Measurements from ENCODE around the gene PPP2R5C.
"Not testable (repeated sequence)": the region's sequence is repeated elsewhere in the genome, so short reads cannot be mapped to it uniquely, and the experiment has no call there.

The PPP2R5C gene

DNA sequence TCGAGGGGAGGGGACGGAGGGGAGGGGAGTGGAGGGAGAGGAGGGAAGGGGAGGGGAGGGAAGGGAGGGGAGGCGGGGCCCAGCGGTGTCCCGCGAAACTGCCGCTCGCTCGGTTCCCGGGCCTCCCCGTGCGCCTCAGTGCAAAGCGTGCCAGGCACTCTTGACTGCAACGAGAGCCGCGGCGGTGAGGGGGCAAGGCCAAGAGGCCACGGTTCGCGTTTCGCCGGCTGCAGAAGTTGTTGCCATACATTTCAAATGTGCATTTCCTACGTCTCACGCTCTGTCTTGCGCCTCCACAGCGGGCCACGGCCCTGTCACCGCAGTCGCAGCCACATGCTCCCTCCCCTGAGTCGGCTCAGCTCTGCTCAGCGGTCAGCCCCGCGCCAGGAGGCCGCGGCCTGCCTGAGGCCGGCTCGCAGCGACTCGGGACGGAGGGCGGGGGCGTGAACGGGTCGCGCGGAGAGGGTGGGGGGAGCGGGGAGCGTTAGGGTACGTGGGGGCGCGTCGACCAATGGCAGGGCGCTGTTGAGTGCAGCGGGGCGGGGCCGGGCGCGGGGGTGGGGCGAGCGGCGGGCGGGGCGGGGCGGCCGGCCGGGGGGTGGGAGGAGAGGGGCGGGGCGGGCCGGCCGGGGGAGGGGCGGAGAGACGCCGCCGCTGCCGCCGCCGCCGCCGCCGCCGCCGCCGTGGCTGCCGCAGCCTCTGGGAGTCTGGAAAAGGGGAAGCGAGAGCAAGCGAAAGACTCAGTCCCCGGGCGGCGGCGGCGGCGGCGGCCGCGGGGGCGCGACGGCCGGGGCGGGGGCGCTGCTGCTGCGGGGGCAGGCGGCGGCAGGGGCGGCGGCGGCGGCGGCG, at the start of gene PPP2R5C:
TSS of gene PPP2R5C (plus strand) at position 678 of the 849 bp plus-strand sequence. CDS start 185 bp downstream, outside the sequence.
- peak; percentile 42 for DNase-seq

DNA sequence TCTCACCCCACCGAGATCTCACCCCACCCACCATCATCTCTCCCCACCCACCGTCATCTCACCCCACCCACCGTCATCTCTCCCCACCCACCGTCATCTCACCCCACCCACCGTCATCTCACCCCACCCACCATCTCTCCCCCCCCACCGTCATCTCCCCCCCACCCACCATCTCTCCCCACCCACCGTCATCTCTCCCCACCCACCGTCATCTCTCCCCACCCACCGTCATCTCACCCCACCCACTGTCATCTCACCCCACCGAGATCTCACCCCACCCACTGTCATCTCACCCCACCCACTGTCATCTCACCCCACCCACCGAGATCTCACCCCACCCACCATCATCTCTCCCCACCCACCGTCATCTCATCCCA, 49.7 kb upstream of the PPP2R5C start:
- DNase-seq: not testable (repeated sequence)

DNA sequence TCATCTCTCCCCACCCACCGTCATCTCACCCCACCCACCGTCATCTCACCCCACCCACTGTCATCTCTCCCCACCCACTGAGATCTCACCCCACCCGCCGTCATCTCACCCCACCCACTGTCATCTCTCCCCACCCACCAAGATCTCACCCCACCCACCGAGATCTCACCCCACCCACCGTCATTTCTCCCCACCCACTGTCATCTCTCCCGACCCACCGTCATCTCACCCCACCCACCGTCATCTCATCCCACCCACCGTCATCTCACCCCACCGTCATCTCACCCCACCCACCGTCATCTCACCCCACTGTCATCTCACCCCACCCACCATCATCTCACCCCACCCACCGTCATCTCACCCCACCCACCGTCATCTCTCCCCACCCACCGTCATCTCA, 49.2 kb upstream of the PPP2R5C start:
- DNase-seq: not testable (repeated sequence)

DNA sequence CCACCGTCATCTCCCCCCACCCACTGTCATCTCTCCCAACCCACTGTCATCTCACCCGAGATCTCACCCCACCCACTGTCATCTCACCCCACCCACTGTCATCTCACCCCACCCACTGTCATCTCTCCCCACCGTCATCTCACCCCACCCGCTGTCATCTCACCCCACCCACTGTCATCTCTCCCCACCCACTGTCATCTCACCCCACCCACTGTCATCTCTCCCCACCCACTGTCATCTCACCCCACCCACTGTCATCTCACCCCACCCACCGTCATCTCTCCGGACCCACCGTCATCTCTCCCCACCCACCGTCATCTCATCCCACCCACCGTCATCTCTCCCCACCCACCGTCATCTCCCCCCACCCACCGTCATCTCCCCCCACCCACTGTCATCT, 48.4 kb upstream of the PPP2R5C start:
- DNase-seq: not testable (repeated sequence)

DNA sequence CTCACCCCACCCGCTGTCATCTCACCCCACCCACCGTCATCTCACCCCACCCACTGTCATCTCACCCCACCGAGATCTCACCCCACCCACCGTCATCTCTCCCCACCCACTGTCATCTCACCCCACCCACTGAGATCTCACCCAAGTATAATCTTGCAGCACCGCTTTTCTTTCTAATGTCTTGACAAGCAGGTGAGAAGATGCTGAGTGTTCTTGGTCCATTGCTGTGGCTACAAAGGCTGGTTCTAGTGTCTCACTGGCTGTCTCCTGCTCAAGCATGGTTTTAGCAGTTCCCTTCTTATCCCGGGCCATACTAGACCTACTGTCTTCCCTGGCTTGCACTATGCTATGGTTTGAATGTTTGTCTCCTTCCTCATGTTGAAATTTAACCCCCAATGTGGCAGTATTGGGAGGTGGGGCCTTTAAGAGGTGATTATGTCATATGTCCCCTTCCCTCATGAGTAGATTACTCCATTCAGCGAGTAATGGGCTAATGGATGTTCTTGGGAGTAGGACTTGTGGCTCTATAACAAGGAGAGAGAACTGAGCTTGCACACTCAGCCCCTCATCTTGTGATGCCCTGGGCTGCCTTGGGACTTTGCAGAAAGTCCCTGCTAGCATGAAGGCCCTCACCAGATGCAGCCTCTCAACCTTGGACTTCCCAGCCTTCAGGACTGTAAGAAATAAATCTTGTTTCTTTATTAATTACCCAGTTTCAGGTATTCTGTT, 47.7 kb upstream of the PPP2R5C start:
- no peak for DNase-seq

DNA sequence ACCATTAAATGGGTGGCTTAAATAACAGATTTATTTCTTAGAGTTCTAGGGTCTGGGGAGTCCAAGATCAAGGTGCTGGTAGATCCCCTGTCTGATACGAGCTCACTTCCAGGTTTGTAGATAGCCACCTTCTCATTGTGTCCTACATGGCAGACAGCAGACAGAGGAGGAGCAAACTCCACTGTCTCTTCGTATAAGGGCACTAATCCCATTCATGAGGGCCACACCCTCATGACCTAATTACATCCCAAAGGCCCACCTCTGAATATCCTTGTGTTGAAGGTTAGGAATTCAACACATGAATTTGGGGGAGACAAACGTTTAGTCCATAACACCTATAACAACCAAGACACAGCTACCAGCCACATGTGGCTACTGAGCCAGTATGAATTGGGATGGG, 47.1 kb upstream of the PPP2R5C start:
- DNase-seq: no peak

DNA sequence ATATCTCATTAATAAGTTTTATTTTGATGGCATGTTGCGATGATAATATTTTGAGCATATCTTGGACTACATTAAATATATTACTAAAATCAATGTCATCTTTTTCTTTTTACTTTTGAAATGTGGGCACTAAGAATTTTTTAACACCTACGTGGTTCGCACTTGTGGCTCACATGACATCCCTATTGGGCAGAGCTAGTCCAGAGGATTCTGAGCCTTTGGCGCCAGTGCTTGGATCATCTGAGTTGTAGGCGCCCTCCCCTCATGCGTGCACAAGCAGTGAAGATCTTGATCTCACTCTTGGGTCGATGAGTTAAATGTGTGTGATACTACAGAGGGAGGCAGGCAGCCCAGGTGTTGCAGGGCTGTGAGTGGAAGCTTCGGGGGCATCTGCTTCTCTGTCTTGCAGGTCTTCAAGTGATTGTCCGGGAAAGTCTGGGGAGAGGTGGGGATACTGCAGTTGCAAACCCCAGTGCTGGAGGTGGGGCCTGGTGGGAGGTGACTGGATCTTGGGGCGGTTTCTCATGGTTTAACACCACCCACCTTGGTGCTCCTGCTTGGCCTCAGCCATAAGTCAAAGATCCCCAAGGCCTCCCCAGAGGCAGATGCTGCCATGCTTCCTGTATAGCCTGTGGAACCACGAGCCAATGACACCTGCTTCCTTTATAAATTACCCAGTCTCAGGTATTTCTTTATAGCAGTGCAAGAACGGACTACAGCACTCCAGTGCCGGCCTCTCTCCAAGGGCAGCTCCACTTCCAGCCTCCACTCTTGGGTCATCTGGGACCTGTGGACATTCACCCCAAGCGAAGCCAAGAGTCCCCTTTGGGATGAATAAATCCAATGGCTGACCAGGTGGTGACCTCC, 46.1 kb upstream of the PPP2R5C start:
- no peak for DNase-seq

DNA sequence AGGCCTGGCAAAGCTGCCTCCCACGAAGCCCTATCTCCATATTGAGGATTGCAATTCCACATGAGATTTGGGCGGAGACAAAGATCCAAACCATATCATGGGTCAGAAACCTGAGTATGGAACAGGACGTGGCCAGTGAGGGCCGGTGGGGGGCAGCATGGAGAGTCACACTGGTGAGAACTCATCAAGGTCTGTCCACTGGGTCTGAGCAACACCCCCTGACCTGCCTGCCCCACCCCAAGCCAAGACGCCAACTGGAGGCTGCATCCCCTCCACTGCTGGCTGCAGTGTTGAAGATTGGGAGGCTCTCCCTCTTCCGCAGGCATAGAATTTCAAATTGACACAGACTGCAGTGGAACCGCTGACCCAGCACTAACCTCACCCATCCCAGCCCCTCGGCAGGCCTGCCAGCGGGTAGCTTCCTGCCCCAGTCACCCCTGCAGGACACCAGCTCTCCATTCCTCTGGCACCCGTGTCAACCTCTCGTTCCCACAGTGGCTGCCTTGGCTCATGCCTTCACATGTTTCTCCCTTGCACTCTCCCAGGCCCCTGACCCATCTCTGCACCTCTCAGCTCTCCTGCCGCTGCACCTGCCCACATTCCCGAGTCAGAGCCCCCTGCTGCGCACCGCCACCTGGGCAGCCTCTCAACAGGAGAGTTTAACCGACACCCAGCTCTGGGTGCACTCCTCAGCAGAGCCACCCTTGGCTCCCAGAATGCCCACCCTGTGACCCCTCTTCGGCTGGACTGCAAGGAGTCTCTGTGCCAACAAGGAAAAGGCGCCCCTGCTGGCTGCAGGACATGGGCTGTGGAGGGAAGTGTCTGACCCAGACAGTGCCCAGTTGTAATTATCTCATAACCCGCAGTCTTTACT, 45.2 kb upstream of the PPP2R5C start:
- DNase-seq: no peak

DNA sequence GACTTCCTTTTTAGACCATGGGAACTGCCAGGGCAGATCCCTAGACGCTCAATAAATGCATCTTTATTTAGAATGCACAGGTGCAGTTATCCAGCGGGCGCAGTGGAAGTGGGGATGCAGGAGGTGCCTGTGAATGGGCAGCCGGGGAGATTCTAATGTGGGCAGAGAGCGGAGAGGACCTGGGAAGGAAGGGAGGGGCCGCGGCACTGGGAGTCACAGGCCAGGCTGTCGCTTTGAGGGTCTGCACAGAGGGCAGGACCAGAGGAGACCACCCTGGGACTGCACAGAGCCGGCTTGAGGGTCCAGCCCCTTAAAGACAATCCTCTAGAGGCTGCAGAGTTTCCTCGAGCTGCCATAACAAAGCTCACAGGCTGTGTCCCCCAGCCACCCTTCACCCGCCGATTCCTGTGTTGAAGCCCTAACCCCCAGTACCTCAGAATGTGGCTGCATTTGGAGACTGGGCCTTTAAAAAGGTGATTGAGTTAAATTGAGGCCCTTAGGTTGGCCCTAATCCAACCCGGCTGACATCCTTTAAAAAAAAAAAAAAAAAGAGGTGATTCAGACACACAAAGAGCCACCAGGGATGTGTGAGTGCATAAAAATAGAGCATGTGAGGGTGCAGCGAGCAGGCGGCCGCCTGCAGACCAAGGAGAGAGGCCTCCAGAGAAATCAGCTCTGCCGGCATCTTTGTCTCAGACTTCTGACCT, 44.4 kb upstream of the PPP2R5C start:
- DNase-seq: no peak

DNA sequence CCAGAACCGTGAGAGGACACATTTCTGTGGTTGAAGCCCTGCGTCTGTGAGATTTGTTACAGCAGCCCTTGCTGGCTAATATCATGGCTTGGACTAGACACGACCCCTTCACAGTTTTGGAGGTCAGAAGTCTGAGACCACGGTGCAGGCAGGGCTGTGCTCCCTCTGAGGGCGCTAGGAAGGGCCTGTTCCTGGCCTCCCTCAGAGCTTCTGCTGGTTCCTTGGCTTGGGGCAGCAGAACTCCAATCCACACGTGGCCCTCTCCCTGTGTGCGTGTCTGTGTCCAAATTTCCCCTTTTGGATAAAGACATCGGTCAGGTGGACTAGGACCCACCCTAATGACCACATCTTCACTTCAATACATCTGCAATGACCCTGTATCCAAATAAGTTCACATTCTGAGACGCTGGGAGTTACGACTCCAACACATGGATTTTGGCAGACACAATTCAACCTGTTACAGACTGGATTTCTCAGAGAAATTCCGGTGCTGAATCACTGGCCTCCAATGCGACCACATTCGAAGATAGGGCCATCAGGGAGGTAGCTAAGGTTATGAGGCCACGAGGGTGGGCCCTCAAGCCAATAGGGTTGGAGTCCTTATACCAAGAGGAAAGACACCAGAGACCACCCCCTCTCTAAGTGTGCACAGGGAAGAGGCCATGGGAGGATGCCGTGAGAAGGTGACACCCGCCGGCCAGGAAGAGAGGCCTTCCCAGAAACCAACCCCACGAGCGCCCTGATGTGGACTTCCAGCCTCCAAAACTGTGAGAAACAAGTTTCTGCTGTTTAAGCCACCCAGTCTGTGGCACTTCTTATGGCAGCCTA, 43.6 kb upstream of the PPP2R5C start:
- DNase-seq: no peak

DNA sequence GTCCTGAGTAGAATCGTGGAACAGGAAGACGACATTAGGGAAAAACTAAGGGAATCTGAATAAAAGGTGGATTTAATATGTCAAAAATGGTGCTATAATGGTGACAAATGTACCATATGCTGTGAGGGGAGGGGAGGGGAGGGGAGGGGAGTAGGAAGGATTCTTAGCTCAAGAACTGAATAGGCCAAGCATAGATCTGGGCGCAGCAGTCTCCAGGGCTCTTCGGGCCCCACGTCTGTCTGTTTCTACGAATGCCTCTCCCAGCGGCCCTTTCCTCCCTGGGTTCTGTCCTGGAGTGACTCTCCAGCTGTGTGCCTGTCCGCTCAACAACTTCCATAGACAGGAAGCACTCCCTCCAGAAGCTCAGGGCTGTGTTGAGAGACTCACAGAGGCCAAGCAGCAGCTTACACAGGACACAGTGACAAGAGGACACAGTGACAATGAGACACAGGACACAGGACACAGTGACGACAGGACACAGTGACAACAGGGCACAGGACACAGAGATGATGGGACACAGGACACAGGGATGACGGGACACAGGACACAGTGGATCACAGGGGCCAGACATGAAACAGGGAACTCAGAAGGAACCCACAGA, 42.4 kb upstream of the PPP2R5C start:
- DNase-seq: no peak

DNA sequence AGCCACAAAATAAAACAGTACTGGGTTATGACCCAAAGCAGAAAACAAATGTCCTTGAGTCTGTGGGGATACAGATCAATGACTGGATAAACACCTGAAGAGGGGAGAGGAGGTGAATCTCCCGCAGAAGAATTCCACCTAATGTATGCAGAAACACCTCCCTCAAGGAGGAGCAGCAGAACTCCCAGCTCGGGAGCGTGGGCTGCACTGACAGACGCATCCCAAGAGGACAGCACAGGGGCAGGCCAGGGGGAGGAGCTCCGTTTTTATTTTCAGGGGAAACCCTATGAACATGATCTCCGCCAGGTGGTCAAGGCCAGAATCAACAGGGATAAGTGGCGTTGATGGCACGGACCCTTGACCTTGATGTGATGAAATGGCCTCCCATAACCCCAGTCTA, 41.8 kb upstream of the PPP2R5C start:
- no peak for DNase-seq

DNA sequence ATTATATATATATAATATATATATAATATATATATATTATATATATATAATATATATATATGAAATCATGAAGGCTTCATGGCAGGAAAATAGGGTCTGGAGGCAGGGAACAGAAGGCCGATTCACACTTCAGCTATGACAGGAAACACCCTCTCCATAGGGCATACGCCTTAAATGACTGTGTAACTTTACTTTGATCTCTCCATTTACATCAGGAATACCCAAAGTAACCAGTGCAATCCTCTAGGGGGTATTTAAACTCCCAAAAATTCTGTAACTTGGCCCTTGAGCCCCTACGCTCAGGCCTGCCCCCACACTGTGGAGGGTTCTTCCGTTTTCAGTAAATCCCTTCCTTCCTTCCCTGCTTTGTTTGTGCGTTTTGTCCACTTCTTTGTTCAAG, 40.4 kb upstream of the PPP2R5C start:
- no peak for DNase-seq

DNA sequence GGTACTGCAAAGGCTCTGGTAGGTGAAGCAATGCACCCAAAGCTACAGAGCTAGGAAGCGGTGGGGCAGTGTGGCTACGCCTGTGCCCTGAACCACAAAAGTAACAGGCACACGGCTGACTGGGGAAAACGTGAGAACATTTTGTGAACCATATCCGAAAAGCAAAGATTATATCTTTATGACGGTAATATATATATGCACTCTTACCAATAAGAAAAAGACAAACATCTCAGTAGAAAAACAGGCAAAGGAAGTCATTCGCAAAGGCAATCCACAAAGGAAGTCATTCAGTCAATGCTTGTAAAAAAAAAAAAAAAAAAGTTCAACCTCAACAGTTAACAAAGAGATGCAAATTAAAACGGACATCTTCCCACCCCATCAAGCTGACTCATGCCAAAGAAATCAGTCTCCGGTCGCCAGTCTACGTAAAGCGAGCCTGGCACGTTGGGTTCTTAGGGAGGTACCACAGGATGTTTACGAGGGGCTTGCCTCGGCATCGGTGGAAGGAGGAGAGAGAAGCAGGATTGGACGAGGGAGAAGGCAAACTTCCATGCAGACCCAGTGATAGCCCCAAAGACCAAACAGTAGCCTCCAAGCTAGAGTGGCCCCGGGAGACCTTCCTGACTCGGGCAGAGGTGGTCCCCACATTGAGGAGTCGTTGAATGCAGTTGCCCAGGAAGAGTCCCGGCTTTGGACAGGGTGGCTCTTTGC, 39.4 kb upstream of the PPP2R5C start:
- DNase-seq: no peak

DNA sequence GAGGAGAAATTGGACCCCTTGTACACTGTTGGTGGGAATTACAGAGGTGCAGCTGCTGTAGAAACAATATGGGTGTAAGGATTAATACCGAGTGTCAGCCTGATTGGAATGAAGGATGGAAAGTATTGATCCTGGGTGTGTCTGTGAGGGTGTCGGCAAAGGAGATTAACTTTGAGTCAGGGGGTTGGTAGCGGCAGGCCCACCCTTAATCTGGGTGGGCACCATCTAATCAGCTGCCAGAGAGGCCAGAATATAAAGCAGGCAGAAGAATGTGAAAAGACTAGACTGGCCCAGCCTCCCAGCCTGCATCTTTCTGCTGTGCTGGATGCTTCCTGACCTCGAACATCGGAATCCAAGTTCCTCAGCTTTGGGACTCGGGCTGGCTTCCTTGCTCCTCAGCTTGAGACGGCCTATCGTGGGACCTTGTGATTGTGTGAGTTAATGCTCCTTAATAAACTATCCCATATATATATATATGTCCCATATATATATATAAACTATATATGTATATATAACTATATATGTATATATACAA, 38.4 kb upstream of the PPP2R5C start:
- no peak for DNase-seq

DNA sequence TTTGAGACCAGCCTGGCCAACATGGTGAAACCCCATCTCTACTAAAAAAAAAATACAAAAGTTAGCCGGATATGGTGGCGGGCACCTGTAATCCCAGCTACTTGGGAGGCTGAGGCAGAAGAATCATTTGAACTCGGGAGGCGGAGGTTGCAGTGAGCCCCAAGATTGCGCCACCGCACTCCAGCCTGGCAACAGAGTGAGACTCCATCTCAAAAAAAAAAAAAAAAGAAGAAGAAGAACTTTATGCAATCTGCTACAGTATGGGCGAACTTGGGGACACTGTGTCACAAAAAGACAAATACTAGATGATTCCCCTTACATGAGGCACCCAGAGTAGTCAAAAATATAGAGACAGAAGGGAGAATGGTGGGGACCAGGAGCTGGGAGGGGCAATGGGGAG, 35.9 kb upstream of the PPP2R5C start:
- not testable (repeated sequence) for DNase-seq

DNA sequence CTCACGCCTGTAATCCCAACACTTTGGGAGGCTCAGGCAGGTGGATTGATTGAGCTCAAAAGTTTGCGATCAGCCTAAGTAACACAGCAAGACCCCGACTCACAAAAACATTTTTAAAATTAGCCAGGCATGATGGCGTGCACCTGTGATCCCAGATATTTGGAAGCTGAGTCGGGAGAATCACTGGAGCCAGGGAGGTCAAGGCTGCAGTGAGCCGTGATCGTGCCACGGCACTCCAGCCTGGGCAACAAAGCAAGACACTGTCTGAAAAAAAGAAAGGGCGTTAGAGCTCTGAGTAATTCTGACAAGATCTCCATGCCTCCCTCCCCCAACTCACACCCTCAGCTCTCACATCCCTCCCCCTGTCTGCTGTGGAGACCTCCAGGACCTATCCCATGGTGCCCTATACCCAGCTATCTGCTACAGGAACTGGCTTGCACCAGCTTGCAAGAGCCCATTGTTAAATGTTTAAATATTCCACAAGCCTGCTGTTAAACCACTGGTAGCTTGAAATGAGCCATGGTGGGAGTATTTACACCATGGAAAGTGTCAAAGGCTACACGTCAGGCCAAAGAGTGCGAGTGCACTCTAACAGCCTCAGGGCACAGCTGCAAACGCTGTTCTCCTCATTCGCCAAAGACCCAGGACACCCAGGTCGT, 35.1 kb upstream of the PPP2R5C start:
- DNase-seq: no peak

DNA sequence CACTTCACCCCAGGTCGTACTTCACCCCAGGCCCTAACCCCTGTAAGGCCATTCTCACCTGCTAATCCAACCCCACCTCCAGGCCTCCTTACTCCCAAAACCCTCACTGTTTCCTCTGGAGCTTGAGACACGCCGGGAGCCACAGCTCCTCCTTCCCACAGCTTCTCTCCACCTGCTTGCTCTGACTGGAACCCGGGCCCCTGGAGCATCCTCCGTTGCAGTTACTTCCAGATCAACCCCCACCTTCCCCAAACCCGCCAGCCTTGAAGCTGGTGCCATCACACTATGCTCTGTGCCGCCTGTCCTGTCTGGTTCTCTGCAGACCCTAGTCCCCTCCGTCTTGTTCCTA, 34.6 kb upstream of the PPP2R5C start:
- no peak for DNase-seq
